BE2C (cell line): ENCODE data around the gene OVCH2.
"Not testable (repeated sequence)": the region's sequence is repeated elsewhere in the genome, so short reads cannot be mapped to it uniquely, and the experiment has no call there.

ENCODE experiments used
- DNase-seq: peaks from one replicate; pipeline ENCODE4 v3.0.0-alpha.2; 2020
- H3K27me3 ChIP-seq: fragments of 250-450 bp; sonication (Bioruptor Pico); 2 replicates; pipeline ENCODE4 v1.5.1; 2020; ENCODE audit warnings: mild to moderate bottlenecking
- H3K36me3 ChIP-seq: fragments of 250-450 bp; sonication (Bioruptor Pico); 2 replicates; pipeline ENCODE4 v1.5.1; 2020; ENCODE audit warnings: mild to moderate bottlenecking
- H3K4me1 ChIP-seq: fragments of 250-450 bp; sonication (Bioruptor Pico); 2 replicates; pipeline ENCODE4 v1.5.1; 2020
- H3K4me3 ChIP-seq: 2 replicates; pipeline ENCODE4 v1.5.1; 2011; ENCODE audit warnings: low read depth, low read length
- H3K9me3 ChIP-seq: fragments of 250-450 bp; sonication (Bioruptor Pico); 2 replicates; pipeline ENCODE4 v1.5.1; 2020
- TF ChIP-seq, protein P1 (sequence below): IDR thresholded peaks from 2 replicates; pipeline ENCODE4 v1.5.1; 2012; ENCODE audit warnings: mild to moderate bottlenecking, low read depth, low read length

Gene OVCH2

DNA sequence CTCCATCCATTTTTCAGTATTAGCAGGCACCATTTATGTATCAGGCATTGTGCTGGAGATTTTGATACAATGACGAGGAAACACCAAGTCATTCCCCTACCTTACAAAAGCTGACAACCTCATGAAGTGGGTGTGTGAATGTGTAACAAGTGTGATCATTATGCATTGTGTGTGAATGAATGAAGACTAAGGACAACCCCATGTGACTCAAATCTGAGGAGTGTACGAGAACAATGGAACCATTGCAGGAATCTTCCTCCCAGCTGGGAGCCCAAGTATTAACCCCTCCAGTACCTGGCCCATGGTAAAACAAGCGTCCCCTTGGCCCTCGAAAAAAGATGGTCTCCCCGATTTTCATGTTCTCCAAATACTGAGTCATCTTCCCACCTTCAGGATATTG is 37.4 kb downstream of the OVCH2 start:
- DNase-seq: no peak
- H3K4me3 ChIP-seq: no peak overlapping the region
- no peaks in the 10 kb centered on the region for H3K36me3 ChIP-seq
- H3K9me3 ChIP-seq: no peaks in the 10 kb centered on the region
- TF ChIP-seq, protein P1, sequence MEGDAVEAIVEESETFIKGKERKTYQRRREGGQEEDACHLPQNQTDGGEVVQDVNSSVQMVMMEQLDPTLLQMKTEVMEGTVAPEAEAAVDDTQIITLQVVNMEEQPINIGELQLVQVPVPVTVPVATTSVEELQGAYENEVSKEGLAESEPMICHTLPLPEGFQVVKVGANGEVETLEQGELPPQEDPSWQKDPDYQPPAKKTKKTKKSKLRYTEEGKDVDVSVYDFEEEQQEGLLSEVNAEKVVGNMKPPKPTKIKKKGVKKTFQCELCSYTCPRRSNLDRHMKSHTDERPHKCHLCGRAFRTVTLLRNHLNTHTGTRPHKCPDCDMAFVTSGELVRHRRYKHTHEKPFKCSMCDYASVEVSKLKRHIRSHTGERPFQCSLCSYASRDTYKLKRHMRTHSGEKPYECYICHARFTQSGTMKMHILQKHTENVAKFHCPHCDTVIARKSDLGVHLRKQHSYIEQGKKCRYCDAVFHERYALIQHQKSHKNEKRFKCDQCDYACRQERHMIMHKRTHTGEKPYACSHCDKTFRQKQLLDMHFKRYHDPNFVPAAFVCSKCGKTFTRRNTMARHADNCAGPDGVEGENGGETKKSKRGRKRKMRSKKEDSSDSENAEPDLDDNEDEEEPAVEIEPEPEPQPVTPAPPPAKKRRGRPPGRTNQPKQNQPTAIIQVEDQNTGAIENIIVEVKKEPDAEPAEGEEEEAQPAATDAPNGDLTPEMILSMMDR: no peak
- peaks cover 10% of the 10 kb centered on the region for H3K27me3 ChIP-seq
- no peaks in the 10 kb centered on the region for H3K4me1 ChIP-seq

DNA sequence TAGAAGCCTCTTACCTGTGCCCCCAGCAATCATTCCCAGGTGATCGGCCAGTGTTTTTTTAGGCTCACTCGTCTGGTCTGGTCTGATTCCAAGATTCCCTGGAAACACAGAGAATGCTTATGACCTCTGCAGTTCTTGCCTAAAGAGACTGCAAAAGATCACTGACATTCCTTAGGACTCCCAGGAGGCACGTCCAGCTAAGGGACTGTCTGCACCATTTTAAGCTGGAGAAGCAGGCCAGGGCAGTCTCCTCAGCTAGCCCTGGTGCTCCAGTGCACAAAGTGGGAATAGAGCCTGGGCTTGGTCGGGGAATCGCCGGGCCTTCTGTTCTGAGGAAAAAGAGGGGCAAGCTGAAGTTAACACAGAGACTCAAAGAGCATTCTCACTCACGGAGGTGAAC is 37.8 kb downstream of the OVCH2 start:
- H3K4me1 ChIP-seq: no peaks in the 10 kb centered on the region
- no peak overlapping the region for H3K4me3 ChIP-seq
- TF ChIP-seq, protein P1: no peak
- H3K27me3 ChIP-seq: peaks cover 6% of the 10 kb centered on the region
- no peaks in the 10 kb centered on the region for H3K9me3 ChIP-seq
- no peak for DNase-seq
- no peaks in the 10 kb centered on the region for H3K36me3 ChIP-seq

DNA sequence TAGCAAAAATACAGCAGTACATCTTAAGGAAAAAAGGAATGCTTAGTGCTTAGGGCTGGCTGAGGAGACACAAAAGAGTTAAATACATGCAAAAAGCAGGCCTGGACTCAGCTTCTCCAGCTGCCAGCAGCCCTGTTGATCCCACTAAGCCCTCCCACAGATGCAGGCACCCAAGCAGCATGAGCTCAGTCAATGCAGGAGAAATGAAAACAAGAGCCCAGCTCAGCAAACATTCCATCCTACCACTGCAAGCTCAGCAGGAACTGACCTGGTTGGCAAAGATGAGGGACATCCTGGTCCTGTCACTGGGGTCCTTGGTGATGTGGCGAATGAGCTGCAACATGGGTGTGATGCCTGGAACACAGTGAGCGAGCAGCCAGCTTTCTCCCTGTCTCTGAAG is 38.8 kb downstream of the OVCH2 start:
- TF ChIP-seq, protein P1: no peak
- DNase-seq: no peak

DNA sequence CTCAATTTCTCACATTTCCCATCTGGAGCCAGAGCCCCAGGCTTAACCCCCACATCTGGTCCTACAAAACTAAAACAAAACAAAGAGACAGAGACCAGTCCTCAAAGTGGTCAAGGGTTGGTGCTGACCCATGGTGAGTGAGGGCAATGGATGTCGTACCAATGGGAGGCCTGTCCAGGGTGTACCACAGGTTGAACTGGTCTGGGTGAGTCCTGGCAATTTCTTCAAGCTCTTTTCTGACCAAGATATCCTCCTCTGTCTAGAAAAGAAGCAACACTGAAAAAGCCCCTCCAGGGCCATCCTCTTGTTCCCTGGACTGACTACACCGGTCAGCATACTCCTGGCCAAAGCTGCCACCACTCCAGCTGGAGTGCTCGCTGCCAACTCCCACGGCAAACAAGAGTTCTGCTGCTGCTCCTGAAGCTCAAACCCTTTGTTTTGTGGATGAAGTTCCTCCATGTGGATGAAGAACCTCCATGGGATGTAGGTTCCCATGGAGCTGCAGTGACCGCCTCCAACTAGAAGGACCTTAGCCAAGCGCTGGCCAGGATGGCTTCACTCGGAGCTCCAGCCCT is 39.9 kb downstream of the OVCH2 start:
- Histone ChIP-seq H3K36me3 (no peaks in the 10 kb centered on the region), H3K27me3 (no peaks in the 10 kb centered on the region), H3K9me3 (no peaks in the 10 kb centered on the region), H3K4me3 (no peak overlapping the region), H3K4me1 (no peaks in the 10 kb centered on the region)
- TF ChIP-seq, protein P1: no peak
- DNase-seq: no peak

More for the DNA sequence above, 38.8 kb downstream of the OVCH2 start:
- no peaks in the 10 kb centered on the region for H3K27me3 ChIP-seq
- no peaks in the 10 kb centered on the region for H3K9me3 ChIP-seq
- no peaks in the 10 kb centered on the region for H3K36me3 ChIP-seq
- H3K4me1 ChIP-seq: no peaks in the 10 kb centered on the region
- H3K4me3 ChIP-seq: no peak overlapping the region

DNA sequence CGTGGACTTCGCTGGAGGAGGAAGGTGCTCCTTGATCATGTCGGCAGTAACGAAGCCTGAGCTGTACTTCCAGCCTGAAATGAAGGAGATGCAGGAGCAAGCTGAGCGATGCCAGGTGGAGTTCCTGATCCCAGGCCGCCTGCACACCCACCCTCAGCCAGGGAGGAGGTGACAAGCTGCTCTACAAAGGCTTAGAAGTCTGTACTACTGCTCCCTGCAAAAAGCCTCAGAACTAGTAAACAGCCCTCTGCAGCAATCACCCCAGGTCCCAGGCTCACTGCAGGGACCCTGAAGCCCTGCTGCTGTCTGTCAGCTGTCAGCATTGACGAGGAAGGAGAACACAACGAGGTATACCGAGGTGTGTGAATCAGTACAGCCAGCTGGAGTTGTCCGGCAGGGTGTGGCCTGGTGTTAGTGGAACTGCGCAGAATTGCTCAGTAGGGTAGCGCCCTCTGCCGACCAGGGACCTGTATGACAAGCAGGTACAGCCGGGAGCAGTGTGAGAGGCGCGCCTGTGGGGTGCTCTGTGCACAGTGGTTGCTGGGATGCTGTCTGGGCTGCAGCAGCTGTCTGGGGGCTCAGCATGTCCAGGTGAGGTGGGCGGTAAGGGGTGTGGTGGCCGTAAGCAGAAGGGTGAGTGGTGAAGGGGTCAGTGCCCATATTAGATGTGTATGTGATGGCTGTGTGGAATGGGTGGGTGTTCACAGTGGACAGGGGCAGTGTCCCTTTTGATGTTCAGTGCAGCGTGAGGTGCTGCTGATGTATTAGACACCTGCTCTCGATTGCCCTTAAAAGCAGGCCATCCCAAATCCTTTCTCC is 40.6 kb downstream of the OVCH2 start:
- TF ChIP-seq, protein P1: peak; percentile 78
- no peaks in the 10 kb centered on the region for H3K36me3 ChIP-seq
- no peaks in the 10 kb centered on the region for H3K27me3 ChIP-seq
- H3K9me3 ChIP-seq: no peaks in the 10 kb centered on the region
- H3K4me1 ChIP-seq: no peaks in the 10 kb centered on the region
- DNase-seq: peak; percentile 76
- no peak overlapping the region for H3K4me3 ChIP-seq

DNA sequence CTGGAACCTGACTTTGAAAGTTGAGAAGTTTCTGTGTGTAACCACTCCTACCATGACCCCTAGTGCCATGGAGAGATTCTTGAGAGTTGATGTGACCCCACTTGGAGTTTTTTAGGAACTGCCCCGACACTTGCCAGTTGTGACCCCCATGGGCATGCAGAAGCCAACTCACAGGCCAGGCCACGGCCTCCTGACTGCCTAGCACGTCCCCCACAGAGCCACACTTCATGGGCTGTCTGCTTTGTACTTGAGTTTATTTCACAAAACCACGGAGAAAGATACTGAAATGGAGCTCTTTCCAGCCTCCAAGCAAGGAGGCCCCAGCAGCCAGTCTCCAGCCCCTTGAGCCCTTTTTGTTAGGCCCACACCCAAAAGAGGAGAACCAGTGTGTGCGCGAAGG is 41.4 kb downstream of the OVCH2 start:
- Histone ChIP-seq H3K9me3 (no peaks in the 10 kb centered on the region), H3K27me3 (no peaks in the 10 kb centered on the region), H3K4me3 (no peak overlapping the region), H3K36me3 (no peaks in the 10 kb centered on the region), H3K4me1 (no peaks in the 10 kb centered on the region)
- DNase-seq: no peak
- TF ChIP-seq, protein P1: no peak

DNA sequence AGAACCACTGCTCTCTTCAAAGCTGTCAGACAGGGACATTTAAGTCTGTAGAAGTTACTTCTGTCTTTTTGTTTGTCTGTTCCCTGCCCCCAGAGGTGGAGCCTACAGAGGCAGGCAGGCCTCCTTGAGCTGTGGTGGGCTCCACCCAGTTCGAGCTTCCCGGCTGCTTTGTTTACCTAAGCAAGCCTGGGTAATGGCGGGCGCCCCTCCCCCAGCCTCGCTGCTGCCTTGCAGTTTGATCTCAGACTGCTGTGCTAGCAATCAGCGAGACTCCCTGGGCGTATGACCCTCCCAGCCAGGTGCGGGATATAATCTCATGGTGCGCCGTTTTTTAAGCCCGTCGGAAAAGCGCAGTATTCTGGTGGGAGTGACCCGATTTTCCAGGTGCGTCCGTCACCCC is 42.7 kb downstream of the OVCH2 start:
- not testable (repeated sequence) for H3K9me3 ChIP-seq, DNase-seq, H3K4me1 ChIP-seq, H3K36me3 ChIP-seq, H3K27me3 ChIP-seq, H3K4me3 ChIP-seq
